ENCODE results near the gene PRXL2A.
A peak's percentile ranks its signal among the peaks of the same experiment; 100 is the strongest.

The PRXL2A gene

GRCh38 chr10:80447436-80448190 lies 39.3 kb downstream of the PRXL2A start:
- no peak for DNase-seq (ENCODE audit: low spot score)

DNA sequence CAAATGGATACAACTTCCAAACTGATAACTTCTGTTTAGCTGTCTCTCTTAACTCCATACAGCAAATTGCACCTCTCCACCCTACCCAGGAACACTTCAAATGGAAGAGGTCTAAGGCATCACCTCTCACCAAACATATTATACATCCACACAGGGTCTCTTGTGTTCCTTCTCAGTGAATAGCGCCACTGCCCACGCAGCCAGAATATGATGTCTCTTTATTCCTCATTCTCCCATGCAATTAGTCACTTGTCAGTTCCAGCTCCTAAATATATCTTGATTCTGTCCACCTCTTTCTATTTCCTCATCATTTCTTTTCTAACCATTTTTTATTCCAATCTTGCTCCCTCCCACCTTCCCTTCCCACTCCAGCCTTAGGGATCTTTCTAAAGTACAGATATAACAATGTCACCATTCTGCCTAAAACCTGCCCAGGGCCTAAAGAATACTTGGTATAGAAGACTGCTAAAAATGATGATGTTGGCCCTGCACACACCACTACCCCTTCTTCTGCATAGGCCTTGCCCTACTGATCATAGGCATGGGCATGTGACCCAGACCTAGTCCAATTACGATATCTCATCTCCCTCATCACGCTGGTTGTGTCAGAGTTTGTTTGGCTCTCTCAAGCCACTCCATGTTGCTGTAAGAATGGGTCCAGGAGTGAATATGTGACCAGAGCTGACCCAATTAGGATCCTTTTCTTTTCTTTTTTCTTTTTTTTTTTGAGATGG lies 40.0 kb downstream of the PRXL2A start:
- DNase-seq (ENCODE audit: low spot score), result no peak

DNA sequence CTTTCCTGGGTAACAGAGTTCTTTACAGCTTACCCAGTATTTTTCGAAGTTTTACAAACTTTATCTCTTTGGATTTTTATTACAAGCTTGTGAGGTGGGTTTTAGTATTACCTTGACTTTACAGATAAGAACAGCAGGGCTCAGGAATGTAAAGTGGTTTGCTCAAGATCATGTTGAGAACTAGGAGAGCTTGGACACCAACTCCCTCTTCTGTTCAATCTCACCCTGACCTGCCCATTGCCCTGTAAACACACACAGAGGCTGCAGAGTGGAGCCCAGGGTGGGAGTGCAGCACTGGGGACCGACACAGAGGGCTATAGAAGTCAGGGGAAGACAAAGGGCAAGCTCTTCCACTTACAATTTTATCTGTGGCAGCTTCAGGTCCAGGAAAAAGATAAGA lies 41.2 kb downstream of the PRXL2A start:
- DNase-seq (ENCODE audit: low spot score), result no peak

GRCh38 chr10:80451132-80451531 lies 42.8 kb downstream of the PRXL2A start:
- no peak for DNase-seq (ENCODE audit: low spot score)

DNA sequence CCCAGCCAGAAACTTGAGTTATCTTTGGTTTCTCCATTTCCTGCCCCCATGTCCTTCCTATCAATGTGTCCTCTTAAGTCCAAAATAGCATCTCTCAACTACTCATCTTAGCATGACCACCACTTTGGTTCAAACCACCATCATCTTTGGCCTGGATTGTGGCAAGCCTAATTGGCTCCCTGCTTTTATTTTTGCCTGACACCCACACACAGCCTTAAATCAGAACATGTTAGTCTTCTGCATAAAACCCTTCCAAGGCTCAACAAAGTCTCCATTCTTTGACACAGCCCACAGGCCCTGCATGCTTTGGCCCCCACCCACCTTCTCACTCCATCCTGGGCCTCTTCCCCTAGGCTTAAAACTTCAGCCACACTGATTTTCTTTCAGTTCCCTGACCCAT lies 43.7 kb downstream of the PRXL2A start:
- DNase-seq (ENCODE audit: low spot score), result no peak

GRCh38 chr10:80452640-80453039 lies 44.3 kb downstream of the PRXL2A start:
- DNase-seq (ENCODE audit: low spot score), result no peak

GRCh38 chr10:80453056-80453841 lies 44.9 kb downstream of the PRXL2A start:
- DNase-seq (ENCODE audit: low spot score), result no peak

- DNase-seq (ENCODE audit: low spot score), result peak; percentile 77
These were observed 45.6 kb downstream of the PRXL2A start, which contains the start of gene TSPAN14 for GRCh38 chr10:80453842-80454512. TSPAN14 (plus strand) TSS chr10:80454310; CDS start chr10:80489234, 34,924 bp downstream.

- peak; percentile 33 for DNase-seq (ENCODE audit: low spot score)
These were observed 46.4 kb downstream of the PRXL2A start for GRCh38 chr10:80454513-80455460.

DNA sequence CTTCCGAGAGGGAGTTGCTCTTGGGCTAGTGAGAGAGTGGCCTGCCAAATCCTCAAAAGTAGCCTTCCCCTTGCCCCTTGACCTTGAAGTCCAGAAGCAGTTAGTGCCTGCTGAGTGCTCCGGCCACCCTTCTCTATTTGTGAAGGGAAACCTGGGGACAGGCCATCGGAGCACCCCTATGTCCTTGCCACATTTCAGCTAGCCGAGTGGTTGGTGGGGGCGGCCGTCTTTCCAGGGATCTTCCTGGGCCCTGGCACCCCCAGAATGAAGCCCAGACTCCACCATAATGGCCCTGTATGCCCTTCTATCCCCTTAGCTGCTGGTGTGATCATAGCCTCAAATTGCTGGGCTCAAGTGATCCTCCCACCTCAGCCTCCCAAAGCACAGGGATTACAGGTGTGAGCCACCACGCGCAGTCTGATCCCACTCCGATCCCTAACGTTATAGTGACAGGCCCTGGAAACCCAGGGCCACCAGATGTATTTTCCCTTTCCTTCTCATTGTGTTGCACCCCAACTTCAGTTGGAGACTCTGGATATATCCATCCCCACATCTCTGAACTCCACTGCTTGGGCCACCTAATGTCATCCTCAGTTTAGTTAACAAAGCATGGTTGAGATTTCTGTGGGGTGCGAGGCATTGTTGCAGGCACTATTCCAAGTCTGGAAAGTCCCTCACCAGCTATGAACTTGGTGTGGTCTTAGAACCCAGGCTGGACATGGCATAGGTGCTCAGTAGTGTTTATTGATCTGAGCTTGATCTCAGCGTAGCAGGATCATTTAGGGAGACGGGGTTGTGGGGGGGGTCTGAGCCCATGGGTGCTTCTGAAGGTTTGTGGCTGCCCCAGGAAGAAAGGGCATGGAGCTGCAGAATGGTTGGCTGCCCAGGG lies 47.4 kb downstream of the PRXL2A start:
- no peak for DNase-seq (ENCODE audit: low spot score)

DNA sequence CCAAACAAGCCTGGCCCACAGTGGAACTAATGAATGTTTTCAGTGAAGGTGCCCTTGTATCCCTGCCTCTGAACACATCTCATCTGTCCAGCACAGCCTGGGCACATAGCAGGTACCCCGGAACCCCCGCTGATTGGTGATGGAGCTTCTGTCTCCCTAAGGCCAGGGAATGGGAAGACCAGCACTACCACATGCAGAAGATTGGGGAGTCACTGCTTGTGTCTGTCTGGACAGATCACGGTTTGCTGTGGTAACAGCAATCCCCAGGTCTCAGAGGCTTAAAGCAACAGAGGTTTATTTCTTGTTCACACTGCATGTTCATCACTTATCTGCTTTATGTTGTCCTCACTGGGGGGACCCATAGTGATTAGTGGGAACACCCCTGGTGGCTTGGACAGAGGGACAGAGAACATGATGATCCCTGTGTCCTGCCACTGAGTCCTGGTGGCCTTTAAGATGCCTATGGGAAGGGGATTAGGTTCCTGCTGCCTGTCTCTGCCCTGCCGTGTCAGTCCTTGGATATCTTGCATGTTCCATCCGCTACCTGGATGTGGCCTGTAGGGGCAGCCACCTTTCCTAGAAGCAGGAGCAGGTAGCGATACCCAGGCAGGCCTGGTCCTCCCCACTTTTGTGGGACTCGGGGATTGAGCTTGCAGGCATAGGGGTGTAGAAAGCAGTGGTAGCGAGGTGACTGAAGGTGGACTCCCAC lies 49.4 kb downstream of the PRXL2A start:
- no peak for DNase-seq (ENCODE audit: low spot score)

- no peak for DNase-seq (ENCODE audit: low spot score)
These were observed 49.9 kb downstream of the PRXL2A start for GRCh38 chr10:80458263-80458625.

DNA sequence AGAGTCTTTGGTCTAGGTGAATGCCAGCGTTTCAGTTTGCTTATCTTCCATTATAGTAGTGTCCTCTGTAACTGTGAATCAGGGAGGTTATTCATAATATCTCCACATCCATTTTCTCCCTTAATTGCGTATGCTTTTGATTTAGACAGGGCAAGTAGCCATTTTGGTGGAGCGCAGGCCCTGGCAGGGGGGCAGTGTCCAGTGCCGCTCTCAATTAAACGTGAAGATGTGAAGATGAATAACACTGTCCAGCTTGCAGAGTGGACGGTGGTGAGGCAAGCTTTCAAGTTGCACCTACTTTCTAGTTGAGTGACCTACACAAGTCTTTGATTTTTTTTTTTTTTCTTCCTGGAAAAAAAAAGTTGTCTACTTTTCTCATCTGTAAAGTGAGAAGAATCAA lies 50.3 kb downstream of the PRXL2A start:
- no peak for DNase-seq (ENCODE audit: low spot score)

DNA sequence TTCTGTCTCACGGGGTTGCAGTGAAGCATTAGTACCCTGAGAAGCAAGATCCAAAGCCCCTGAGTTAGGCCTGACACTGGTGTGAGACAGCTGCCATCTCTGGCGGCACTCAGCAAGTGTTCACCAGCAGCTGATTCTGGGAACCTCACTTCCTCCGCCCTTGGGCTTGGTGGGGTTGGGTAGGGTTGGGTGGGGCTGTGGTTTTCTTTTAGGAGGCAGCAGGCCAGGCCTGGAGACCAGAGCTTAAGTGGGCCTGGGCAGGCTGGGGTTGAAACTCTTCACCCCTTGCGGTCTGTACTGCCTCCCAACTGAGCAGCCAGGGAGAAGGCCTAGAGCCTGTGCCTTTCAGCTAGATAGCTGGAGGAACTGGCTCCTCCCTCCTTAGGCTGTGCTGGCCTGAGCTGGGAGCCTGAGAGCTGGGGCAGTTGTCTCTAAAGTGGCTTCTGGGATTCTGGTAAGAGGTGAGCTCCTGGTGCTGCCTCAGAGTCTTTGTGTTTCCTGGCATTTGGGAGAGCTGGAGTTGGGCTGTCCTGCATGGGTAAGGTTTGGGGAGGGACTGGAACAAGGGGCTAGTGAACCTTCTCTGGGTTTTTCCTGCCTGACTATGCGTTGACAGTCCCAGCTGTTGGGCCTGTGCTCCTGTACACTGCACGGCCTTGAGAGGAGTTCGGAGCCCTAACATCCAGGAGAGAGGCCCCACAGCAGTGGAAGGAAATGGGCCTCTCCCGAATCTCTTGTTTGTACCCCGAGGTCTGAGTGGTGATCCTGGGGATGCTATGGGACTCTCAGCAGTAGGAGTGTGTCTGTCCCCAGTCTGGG lies 50.9 kb downstream of the PRXL2A start:
- DNase-seq (ENCODE audit: low spot score), result peak; percentile 76

DNA sequence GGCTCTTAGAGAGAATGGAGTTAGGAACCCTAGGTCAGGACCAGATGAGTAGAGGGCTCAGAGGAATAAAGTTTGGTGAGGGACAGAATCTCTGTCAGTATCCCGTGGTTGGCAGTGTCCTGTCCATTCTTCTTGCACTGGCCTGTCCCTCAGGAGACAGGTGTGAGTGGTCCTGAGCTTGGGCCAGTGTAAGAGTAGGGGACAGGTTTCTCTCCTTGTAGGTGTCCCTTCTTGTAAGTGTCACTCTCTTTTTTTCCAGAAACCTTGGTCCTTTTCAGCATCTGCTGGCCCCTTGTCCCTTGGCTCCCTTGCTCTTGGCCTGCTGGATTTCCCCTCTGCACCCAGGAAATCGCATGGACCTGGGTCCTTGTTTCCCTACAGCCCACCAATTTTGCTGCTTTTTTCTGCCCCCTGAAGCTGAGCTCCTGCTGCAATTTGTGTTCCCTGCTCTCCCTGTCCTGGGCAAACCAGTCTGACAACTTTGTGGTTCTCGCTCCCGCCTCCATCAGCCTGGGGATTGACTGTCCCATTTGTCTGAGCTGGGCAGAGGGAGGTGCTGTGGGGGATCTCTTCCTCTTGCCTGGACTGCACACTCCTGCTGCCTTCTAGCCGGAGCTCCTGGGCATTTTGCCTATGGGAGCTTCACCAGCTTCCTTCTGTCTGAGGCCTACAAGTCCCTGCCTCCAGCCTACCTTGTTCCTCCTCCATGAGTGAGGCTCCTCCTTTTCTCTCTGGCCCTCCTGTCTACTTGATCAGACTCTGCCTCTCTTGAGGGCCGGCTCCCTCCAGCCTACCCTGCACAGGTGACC lies 52.3 kb downstream of the PRXL2A start:
- DNase-seq (ENCODE audit: low spot score), result peak; percentile 73

GRCh38 chr10:80461208-80462183 lies 53.1 kb downstream of the PRXL2A start:
- no peak for DNase-seq (ENCODE audit: low spot score)

All from LoVo (cell line).